T-helper 17 cell (primary cell): ENCODE data around the gene INPP4A. TPM values are rescaled to one million over a fixed set of nuclear protein-coding genes. Genes with fewer than 3 reads are reported as not detected.

Experiments
- ATAC-seq: fragments of 150-1000 bp; cut with Tn5 transposase; 2 replicates; pipeline ENCODE4 v1.10.0; 2021; ENCODE audit warnings: mild to moderate bottlenecking, moderate library complexity
- DNase-seq, 3 donors: peaks; one replicate each; pipeline versions ENCODE4 v3.0.0 to v3.0.0-alpha.2; 2020 to 2021
- H3K9me3 ChIP-seq: one replicate; pipeline ENCODE4 v1.7.0; 2013; ENCODE audit warnings: low read length, mild to moderate bottlenecking; ENCODE audit not compliant: control insufficient read depth, poor library complexity, severe bottlenecking
- H3K27ac Mint-ChIP-seq: one replicate; pipeline ENCODE4 v1.8.0; 2022; ENCODE audit warnings: mild to moderate bottlenecking, moderate library complexity, mixed read lengths
- H3K27me3 Mint-ChIP-seq: one replicate; pipeline ENCODE4 v1.8.0; 2022; ENCODE audit warnings: mixed read lengths
- H3K36me3 Mint-ChIP-seq: one replicate; pipeline ENCODE4 v1.8.0; 2022; ENCODE audit warnings: low read depth, mixed read lengths
- H3K4me1 Mint-ChIP-seq: one replicate; pipeline ENCODE4 v1.8.0; 2022; ENCODE audit warnings: mild to moderate bottlenecking, mixed read lengths
- H3K4me3 Mint-ChIP-seq: one replicate; pipeline ENCODE4 v1.8.0; 2022; ENCODE audit warnings: mild to moderate bottlenecking, moderate library complexity, mixed read lengths
- total RNA-seq, 4 donors: library from RNA in 2 of 4; stranded (reverse) in 2 of 4; gene quantifications; one replicate each; pipeline ENCODE4 v1.2.3 and lab custom pipeline; 2022 to 2026

Gene INPP4A
- total RNA-seq, 2 donors from 2014 or later: 109 to 110 TPM

DNA sequence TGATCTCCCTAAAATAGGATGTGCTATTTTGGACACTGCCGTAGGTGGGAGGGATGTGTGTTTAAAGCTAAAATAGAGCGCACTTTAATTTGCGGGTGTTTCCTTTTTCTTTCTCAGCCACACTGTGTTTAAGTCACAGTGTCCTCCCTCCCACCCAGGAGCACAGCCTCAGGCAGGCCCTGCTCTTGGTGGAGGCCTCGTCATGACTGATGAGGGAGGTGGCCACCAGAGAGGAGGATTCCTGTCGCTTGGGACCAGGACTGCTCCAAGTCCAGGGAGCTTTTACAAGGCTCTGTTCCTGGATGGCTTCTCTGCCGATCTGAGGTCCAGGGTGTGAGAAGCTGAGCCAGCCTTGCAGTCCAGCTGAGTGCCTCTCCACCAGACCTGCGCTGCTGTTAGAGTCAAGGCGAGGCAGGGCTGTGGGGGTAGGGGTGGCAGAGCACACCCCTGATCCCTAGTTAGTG is 33.5 kb downstream of the INPP4A start:
- H3K9me3 ChIP-seq: no peaks in the 10 kb centered on the region
- no peak for ATAC-seq
- Mint-ChIP-seq H3K27ac (peak overlapping the region; percentile 95), H3K4me3 (peak overlapping the region; percentile 75), H3K4me1 (peaks cover 72% of the 10 kb centered on the region), H3K27me3 (no peaks in the 10 kb centered on the region), H3K36me3 (no peaks in the 10 kb centered on the region)
- no peak for DNase-seq

DNA sequence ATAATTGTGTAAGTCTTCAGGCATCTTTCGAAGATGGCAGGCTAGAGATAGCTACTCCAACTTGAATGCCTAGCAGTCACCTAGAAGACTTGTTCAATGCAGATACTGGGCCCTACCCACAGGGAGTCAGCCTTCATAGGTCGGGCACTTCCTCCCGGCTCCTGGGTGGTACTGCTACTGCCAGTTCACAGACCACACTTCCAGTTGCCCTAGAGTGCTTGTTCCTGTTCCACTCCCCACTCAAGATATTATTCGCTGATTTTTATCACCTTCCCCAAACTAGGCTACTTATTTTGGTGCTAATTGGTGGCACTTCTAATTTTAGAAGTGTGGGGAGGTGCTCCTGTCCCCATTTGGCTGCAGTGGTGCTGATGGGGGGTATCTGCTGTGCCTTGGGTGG is 34.2 kb downstream of the INPP4A start:
- Mint-ChIP-seq H3K27me3 (no peaks in the 10 kb centered on the region), H3K36me3 (no peaks in the 10 kb centered on the region), H3K4me3 (peak overlapping the region; percentile 75), H3K4me1 (peaks cover 72% of the 10 kb centered on the region), H3K27ac (peak overlapping the region; percentile 95)
- ATAC-seq: peak; percentile 46
- no peak for DNase-seq
- H3K9me3 ChIP-seq: no peaks in the 10 kb centered on the region

DNA sequence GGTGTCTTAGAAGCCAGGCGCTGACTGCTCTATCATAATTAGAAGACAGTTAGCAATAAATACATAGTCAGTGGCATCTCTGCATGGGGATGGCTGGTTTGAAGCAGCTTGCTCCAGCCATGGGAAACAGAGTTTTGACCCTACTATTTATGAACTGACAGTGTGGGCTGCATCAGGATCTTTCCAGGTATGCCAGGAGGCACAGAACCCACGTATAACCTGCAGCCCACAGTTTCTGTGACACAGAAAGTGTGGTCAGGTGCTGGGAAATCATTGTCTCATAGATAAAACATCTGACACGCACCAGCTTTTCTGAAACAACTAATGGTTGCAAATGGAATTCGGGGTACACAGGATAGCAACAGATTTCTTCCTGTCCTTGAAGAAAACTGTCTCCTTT is 34.7 kb downstream of the INPP4A start:
- Mint-ChIP-seq H3K4me1 (peaks cover 72% of the 10 kb centered on the region), H3K27me3 (no peaks in the 10 kb centered on the region), H3K36me3 (no peaks in the 10 kb centered on the region), H3K27ac (peak overlapping the region; percentile 95), H3K4me3 (peak overlapping the region; percentile 75)
- no peaks in the 10 kb centered on the region for H3K9me3 ChIP-seq
- DNase-seq: no peak
- no peak for ATAC-seq

DNA sequence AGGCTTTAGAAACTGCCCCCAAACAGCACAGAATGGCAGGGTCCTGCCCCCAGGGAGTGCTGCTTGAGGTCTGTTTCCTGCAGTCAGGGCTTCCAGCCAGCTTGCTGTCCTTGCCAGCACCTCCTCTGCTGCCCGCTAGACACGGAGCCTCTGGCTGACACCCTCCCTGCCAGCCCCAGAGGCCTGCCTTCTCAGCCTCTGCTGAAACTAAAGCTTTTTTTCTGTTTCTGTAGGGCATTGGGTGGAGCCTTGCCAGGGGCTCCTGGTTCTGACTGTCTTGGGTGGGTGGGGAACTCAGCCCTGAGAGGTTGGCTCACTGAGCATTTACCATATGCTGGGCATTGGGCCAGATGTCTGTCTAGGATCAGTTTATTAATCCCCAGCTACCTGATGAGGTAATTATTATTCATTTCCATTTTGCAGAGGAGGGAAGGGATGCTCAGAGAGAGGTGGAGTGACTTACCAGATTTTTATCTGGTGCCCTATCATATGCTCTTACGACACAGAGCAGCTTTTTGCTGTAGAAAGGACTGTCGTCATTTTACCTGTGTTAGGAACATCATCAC is 35.4 kb downstream of the INPP4A start:
- H3K9me3 ChIP-seq: no peaks in the 10 kb centered on the region
- H3K4me3 Mint-ChIP-seq: peak overlapping the region; percentile 75
- DNase-seq: peak in 1 of 3 donors; percentile 56
- peaks cover 74% of the 10 kb centered on the region for H3K4me1 Mint-ChIP-seq
- peak overlapping the region; percentile 95 for H3K27ac Mint-ChIP-seq
- H3K36me3 Mint-ChIP-seq: no peaks in the 10 kb centered on the region
- H3K27me3 Mint-ChIP-seq: no peaks in the 10 kb centered on the region
- ATAC-seq: peak; percentile 76

DNA sequence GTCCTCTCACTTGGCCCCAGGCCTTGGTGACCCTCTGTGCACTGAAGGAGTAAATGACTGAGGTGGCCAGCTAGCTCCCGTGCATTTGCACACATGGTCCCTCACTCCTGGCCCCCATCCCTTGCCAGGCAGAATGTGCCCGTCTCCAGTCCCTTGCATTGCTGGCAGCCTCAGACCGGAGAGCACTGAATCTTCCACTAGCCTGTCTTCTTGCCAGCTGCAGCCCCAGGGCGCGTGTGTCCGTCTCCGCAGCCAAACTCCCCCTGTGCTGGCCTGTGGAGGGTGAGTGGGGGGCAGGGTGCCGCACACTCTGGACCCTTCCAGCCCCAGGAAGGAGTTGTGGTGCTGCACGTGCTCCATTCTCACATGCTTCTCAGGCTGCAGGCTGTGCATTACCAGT is 35.9 kb downstream of the INPP4A start:
- Mint-ChIP-seq H3K4me3 (no peak overlapping the region), H3K36me3 (no peaks in the 10 kb centered on the region), H3K27me3 (no peaks in the 10 kb centered on the region), H3K4me1 (peaks cover 77% of the 10 kb centered on the region), H3K27ac (peak overlapping the region; percentile 95)
- ATAC-seq: no peak
- H3K9me3 ChIP-seq: no peaks in the 10 kb centered on the region
- no peak for DNase-seq

DNA sequence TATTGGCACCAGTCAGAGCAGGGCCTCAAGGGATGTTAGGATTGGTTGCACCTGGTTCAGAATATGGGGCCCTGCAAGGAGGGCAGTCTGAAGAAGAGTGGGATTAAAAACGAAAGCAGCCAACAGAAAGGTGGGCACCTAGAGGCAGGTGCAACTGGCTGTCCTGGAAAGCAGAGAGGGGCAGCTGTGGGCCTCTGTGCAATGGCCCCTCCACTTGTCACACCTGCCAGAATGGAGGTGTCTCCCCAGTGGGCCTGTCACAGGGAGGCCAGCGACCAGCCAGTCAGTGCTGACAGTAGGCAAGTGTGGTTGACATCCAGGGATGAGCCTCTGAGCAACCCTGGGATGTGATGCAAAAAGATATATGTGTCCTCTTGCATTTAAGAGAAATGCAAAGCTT is 37.7 kb downstream of the INPP4A start:
- ATAC-seq (no peak), DNase-seq (no peak)
- H3K27ac Mint-ChIP-seq: peak overlapping the region; percentile 95
- H3K36me3 Mint-ChIP-seq: no peaks in the 10 kb centered on the region
- H3K4me1 Mint-ChIP-seq: peaks cover 78% of the 10 kb centered on the region
- H3K27me3 Mint-ChIP-seq: no peaks in the 10 kb centered on the region
- H3K4me3 Mint-ChIP-seq: peak overlapping the region; percentile 66
- no peaks in the 10 kb centered on the region for H3K9me3 ChIP-seq

DNA sequence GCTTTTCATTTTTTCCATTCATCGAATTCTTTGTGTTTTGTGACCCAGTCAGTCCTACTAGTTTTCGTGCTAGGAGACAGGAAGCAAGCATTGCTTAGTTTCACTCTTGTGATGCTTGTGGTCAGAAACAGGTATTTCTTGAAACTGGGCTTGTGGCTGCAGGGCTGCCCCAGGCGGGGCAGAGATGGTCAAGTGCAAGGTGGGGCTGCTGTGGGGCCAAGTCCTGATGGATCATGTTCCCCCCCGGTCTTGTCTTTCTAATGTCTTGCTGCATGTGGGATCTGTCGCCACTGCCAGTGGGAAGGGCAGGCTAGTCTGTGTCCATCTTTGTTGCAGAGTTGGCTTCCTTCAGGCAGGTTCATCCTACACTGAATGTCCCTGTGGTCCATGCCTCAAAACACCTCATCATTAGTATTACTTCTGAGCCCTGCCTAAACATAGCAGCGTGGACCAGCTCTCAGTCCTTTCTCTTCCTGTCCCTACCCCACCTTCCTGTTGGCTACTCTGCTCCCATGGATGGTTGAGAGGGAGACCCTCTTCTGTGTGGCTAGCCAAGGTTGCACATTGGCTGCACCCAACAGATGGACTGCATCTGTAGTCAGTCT is 38.7 kb downstream of the INPP4A start:
- ATAC-seq (no peak), DNase-seq (no peak)
- H3K36me3 Mint-ChIP-seq: no peaks in the 10 kb centered on the region
- no peaks in the 10 kb centered on the region for H3K9me3 ChIP-seq
- peaks cover 76% of the 10 kb centered on the region for H3K4me1 Mint-ChIP-seq
- H3K27ac Mint-ChIP-seq: peak overlapping the region; percentile 95
- no peaks in the 10 kb centered on the region for H3K27me3 Mint-ChIP-seq
- H3K4me3 Mint-ChIP-seq: peak overlapping the region; percentile 75

DNA sequence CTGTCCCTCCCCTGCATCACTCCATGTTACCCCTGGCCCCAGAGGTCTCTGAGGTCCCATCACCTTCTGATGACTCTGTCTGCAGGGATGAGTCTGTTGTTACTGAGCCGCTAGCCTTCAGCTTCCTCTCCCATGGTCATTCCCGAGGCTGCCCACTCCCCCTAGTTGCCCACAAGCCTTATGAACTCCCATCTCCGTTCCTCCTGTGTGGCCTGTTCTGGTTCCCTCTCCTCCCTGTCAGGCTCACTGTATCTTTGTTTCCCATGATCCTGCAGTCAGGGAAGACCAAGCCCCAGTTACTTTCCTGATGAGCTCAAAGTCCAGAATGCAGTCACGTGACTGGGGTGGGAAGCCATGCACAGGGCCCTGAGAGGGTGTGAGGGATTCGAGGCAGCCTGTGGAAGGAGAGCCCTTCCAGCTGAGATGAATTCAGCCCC is 39.5 kb downstream of the INPP4A start:
- peaks cover 76% of the 10 kb centered on the region for H3K4me1 Mint-ChIP-seq
- H3K27me3 Mint-ChIP-seq: no peaks in the 10 kb centered on the region
- H3K27ac Mint-ChIP-seq: peak overlapping the region; percentile 95
- H3K4me3 Mint-ChIP-seq: peak overlapping the region; percentile 75
- H3K36me3 Mint-ChIP-seq: no peaks in the 10 kb centered on the region
- H3K9me3 ChIP-seq: no peaks in the 10 kb centered on the region
- ATAC-seq (no peak), DNase-seq (no peak)

DNA sequence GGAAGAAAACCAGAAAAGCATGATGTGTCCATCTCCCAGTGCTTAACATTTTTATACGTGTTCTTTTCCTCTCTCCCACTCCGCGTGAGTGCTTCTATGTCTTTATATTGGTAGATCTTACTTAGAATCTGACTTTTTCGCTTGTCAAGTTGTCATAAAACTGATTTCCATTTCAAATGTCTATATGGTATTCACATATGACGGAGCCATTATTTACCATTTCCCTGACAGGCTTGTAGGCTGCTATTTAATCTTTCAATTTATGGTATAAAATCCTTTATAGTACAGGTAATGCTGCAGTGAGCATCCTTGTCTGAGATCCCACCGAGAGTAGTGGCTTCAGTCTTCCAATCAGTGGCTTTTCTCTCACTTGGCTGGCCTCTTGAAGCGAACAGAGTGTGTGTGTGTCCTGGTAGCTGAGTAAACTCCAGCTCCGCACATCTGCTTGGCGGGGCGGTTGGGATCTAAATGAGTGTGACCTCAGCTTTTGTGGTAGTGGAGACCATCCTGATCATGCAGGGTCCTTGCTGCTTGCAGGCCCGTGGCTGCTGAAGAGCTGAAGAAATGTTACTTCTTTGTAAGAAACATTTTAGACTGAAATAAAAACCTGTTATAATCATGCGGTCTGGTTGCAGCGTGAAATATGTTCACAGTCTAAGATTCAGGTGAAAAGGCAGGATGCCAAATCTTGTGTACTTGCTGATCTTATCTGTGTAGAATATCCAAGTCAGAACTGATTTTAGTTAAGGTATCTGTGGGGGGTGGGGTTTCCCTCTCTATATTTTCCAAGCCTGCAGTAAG is 40.2 kb downstream of the INPP4A start:
- ATAC-seq (peak; percentile 30), DNase-seq (no peak)
- no peaks in the 10 kb centered on the region for H3K9me3 ChIP-seq
- Mint-ChIP-seq H3K4me3 (peak overlapping the region; percentile 75), H3K36me3 (no peaks in the 10 kb centered on the region), H3K4me1 (peaks cover 76% of the 10 kb centered on the region), H3K27ac (peak overlapping the region; percentile 95), H3K27me3 (no peaks in the 10 kb centered on the region)

DNA sequence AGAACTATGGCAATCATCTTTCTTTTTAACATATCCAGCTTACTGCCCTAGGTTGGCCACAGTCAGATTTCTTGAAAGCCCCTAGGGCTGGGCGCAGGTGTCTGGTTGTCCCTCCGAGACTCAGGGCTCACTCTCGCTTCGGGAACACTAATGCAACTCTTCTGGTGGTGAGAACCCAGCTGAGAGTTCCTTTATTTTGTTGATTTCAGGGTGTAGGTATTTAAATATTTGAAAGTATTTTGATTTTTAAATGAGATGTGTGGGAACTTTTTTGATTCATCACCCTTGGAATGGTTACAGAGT is 40.7 kb downstream of the INPP4A start:
- no peak overlapping the region for H3K4me3 Mint-ChIP-seq
- ATAC-seq (no peak), DNase-seq (no peak)
- H3K4me1 Mint-ChIP-seq: peaks cover 74% of the 10 kb centered on the region
- no peaks in the 10 kb centered on the region for H3K27me3 Mint-ChIP-seq
- H3K36me3 Mint-ChIP-seq: no peaks in the 10 kb centered on the region
- H3K27ac Mint-ChIP-seq: peak overlapping the region; percentile 95
- no peaks in the 10 kb centered on the region for H3K9me3 ChIP-seq

DNA sequence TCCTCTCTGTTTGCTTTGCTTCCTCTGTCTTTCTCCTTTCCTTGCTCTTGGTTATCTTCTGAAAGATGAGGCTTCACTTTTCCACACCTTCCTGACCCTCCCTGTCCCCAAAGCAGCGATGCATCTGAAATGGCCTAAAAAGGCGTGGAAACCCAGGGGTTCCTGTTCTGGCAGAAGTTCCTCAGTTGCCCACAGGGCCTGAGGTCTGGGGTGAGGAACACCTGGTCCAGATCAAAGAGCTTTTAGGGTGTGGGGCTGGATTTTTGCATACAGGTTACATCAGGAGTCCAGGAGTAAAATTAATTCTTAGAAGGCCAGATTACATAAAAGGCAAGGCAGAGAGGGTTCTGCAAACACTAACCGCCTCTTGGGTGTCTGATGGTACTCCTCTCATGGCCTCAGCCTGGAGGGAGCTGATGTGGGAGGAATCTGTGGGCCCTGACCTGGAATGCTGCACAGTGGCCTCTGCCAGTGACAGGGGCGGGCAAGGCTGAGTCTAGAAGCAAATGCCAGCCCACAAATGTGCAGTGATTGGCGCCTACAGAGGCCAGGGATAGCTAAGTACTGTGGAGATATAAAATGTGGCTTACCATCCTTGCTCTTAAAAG is 41.8 kb downstream of the INPP4A start:
- Mint-ChIP-seq H3K4me1 (peaks cover 73% of the 10 kb centered on the region), H3K27ac (peak overlapping the region; percentile 95), H3K4me3 (peak overlapping the region; percentile 59), H3K36me3 (no peaks in the 10 kb centered on the region), H3K27me3 (no peaks in the 10 kb centered on the region)
- ATAC-seq (no peak), DNase-seq (no peak)
- no peaks in the 10 kb centered on the region for H3K9me3 ChIP-seq

DNA sequence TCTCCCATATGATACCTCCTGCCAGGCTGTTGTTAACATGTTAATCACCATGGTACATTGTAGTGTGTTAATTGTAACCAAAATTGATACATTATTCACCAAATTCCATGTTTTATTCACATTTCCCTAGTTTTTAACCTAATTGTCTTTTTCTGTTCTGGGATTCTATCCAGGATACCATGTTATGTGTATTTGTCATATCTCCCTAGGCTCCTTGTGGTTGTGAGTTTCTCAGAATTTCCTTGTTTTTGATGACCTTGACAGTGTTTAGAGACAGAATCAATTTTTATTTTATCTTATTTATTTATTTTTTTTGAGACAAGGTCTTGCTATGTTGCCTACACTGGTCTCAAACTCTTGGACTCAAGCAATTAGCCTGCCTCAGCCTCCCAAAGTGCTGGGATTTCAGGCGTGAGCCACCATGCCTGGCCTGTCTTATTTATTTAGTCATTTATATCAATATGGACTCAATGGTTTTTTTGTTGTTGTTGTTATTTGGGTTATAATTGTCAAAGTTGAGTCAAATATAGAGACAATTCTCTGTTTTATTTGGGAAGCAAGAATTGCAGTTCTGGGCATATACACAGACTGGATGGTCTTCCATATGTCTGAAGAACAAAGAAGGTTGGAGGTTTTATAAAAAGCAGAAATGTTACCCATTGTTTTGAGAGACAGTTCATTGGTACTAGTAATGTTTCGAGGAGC is 42.6 kb downstream of the INPP4A start:
- DNase-seq (no peak), ATAC-seq (no peak)
- no peaks in the 10 kb centered on the region for H3K9me3 ChIP-seq
- H3K4me1 Mint-ChIP-seq: peaks cover 71% of the 10 kb centered on the region
- H3K27ac Mint-ChIP-seq: peak overlapping the region; percentile 95
- no peaks in the 10 kb centered on the region for H3K36me3 Mint-ChIP-seq
- no peaks in the 10 kb centered on the region for H3K27me3 Mint-ChIP-seq
- H3K4me3 Mint-ChIP-seq: no peak overlapping the region

DNA sequence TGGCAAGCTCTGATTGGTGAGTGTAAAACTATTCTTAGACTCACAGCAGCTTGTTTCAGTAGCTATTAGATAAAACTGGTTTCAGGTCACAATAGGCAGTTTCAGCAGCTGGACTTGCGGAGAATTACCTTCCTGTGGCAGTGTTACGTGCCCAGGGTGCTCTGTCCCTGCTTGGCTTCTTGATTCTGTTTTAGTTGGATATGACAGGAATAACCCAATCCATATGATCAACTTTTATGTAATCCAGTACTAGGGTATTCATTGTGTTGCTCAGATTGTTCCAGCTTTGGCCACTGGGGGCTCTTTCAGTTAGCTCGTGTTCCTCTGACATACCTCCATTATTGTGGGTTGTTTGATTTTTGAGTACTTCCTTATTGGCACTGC is 43.1 kb downstream of the INPP4A start:
- no peaks in the 10 kb centered on the region for H3K27me3 Mint-ChIP-seq
- H3K9me3 ChIP-seq: no peaks in the 10 kb centered on the region
- ATAC-seq: peak; percentile 91
- H3K36me3 Mint-ChIP-seq: no peaks in the 10 kb centered on the region
- H3K4me1 Mint-ChIP-seq: peaks cover 71% of the 10 kb centered on the region
- peak in 1 of 3 donors; percentile 36 for DNase-seq
- peak overlapping the region; percentile 50 for H3K4me3 Mint-ChIP-seq
- peak overlapping the region; percentile 83 for H3K27ac Mint-ChIP-seq
